Central memory CD8-positive, alpha-beta T cell (primary cell): ENCODE results near the gene RESF1.
"Not testable (repeated sequence)": the region's sequence is repeated elsewhere in the genome, so short reads cannot be mapped to it uniquely, and the experiment has no call there.

ENCODE experiments used
- ATAC-seq: fragments of 150-1000 bp; cut with Tn5 transposase; replicated peaks from 2 replicates; pipeline ENCODE4 v1.10.0; 2022; ENCODE audit warnings: mild to moderate bottlenecking, moderate FRiP score, moderate number of reproducible peaks; ENCODE audit not compliant: poor library complexity, severe bottlenecking; ENCODE audit errors: extremely low read depth
- DNase-seq, 2 donors: peaks; one replicate each; pipeline ENCODE4 v3.0.0; 2021; ENCODE audit warnings: low spot score in 2 of 2
- H3K27ac Mint-ChIP-seq: one replicate; pipeline ENCODE4 v1.8.0; 2022; ENCODE audit warnings: low read depth, mild to moderate bottlenecking, moderate library complexity, mixed read lengths
- H3K27me3 Mint-ChIP-seq: one replicate; pipeline ENCODE4 v1.8.0; 2022; ENCODE audit warnings: mixed read lengths
- H3K36me3 Mint-ChIP-seq: one replicate; pipeline ENCODE4 v1.8.0; 2022; ENCODE audit warnings: mild to moderate bottlenecking, moderate library complexity, mixed read lengths; ENCODE audit not compliant: insufficient read depth
- H3K4me1 Mint-ChIP-seq: one replicate; pipeline ENCODE4 v1.8.0; 2022; ENCODE audit warnings: mixed read lengths
- H3K4me3 Mint-ChIP-seq: one replicate; pipeline ENCODE4 v1.8.0; 2022; ENCODE audit warnings: mild to moderate bottlenecking, moderate library complexity, mixed read lengths
- H3K9me3 Mint-ChIP-seq: one replicate; pipeline ENCODE4 v1.8.0; 2022; ENCODE audit warnings: mixed read lengths

Gene RESF1

GRCh38 chr12:31948697-31949359, 10.4 kb upstream of the RESF1 start:
- DNase-seq, H3K27ac Mint-ChIP-seq, ATAC-seq, H3K36me3 Mint-ChIP-seq, H3K27me3 Mint-ChIP-seq, H3K9me3 Mint-ChIP-seq, H3K4me3 Mint-ChIP-seq: not testable (repeated sequence)
- peaks cover 30% of the 10 kb centered on the region for H3K4me1 Mint-ChIP-seq

- Mint-ChIP-seq H3K27me3 (no peaks in the 10 kb centered on the region), H3K4me3 (no peak overlapping the region), H3K27ac (no peak overlapping the region), H3K9me3 (no peaks in the 10 kb centered on the region), H3K4me1 (peaks cover 39% of the 10 kb centered on the region), H3K36me3 (no peaks in the 10 kb centered on the region)
- no peak for DNase-seq
- no peak for ATAC-seq
These were observed 9.1 kb upstream of the RESF1 start for GRCh38 chr12:31950088-31950487.

DNA sequence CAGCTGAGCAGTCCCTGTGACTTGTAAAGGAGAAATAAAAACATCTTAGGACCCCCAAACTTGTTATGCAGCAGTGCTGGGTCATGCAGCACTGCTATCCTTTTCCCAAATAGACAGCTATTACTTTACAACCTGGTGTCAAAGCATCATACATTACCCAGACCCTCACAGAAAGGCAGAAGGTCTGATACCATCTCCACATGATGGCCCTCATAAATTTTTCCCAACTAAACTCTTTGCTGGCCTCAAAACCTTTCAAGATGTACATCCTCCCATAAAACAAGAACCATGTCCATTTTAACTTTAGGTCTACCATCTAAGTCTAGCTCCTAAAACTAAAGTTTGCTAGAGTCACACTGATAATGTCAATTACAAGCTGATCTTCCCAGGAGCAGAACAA, 8.7 kb upstream of the RESF1 start:
- Mint-ChIP-seq H3K27me3 (no peaks in the 10 kb centered on the region), H3K9me3 (no peaks in the 10 kb centered on the region), H3K36me3 (no peaks in the 10 kb centered on the region), H3K4me3 (no peak overlapping the region), H3K4me1 (peaks cover 43% of the 10 kb centered on the region), H3K27ac (no peak overlapping the region)
- ATAC-seq = no peak
- DNase-seq = no peak

DNA sequence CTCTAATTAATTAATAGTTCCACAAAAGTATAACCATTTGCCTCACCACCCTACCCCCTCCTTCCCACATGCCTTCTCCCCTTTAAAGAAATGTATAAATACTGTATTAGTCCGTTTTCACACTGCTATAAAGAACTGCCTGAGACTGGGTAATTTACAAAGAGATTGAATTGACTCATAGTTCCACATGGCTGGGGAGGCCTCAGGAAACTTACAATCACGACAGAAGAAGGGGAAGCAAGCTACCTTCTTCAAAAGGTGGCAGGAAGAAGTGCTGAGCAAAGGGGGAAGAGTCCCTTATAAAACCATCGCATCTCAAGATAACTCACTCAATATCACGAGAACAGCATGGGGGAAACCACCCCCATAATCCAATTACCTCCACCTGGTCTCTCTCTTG, 8.2 kb upstream of the RESF1 start:
- H3K4me1 Mint-ChIP-seq = peaks cover 46% of the 10 kb centered on the region
- no peaks in the 10 kb centered on the region for H3K9me3 Mint-ChIP-seq
- no peak overlapping the region for H3K27ac Mint-ChIP-seq
- no peak overlapping the region for H3K4me3 Mint-ChIP-seq
- ATAC-seq (no peak), DNase-seq (no peak)
- no peaks in the 10 kb centered on the region for H3K27me3 Mint-ChIP-seq
- H3K36me3 Mint-ChIP-seq = no peaks in the 10 kb centered on the region

- no peak for DNase-seq
- Mint-ChIP-seq H3K27ac (no peak overlapping the region), H3K9me3 (no peaks in the 10 kb centered on the region), H3K4me3 (no peak overlapping the region), H3K36me3 (no peaks in the 10 kb centered on the region), H3K4me1 (peaks cover 51% of the 10 kb centered on the region), H3K27me3 (no peaks in the 10 kb centered on the region)
- no peak for ATAC-seq
These were observed 7.3 kb upstream of the RESF1 start for GRCh38 chr12:31951939-31952338.

GRCh38 chr12:31952418-31952817, 6.8 kb upstream of the RESF1 start:
- Mint-ChIP-seq H3K9me3 (no peaks in the 10 kb centered on the region), H3K36me3 (no peaks in the 10 kb centered on the region), H3K27ac (no peak overlapping the region), H3K4me3 (no peak overlapping the region), H3K27me3 (no peaks in the 10 kb centered on the region), H3K4me1 (peaks cover 55% of the 10 kb centered on the region)
- ATAC-seq = no peak
- DNase-seq = no peak

DNA sequence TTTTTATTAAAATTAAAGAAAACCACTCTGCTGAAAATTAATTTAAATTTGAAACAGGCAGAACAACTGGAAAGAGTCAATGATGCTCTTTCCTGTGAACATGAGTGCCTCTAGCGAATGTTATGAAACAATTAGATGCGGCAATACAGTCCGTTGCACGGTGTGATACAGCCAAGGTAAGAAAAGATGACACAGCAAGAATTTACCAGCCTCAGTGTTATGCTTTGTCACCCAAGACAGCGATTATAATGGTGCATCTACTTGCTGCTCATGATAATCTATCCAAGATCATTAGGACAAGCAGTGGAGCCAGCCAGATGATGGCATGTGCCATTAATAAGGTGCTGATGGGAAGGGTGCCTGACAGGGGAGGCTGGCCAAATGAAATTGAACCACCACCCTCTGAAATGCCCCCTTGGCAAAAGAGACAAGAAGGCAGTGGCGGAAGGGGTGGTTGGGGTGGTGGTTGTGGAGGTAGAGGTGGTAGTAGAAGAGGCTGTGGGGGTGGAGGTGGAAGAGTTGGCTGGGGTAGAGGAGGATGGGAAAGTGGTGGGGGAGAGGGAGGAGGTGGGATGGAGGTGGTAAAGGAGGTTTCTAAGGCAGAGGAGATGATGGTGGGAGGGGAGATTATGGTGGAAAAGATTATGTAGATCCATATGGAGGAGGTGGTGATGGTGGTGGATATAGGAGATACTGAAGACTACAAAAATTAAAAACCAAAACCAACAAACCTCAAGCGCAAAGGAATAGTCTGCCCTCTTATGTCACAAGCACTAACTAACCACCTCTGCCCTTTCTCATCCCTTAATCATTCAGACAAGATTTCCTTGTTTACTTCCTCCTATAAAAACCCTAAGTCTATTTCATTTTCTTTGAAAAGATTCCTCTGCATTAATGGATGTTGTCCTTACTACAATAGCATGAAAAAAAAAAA, 4.0 kb upstream of the RESF1 start:
- DNase-seq = no peak
- H3K9me3 Mint-ChIP-seq = no peaks in the 10 kb centered on the region
- H3K27me3 Mint-ChIP-seq = no peaks in the 10 kb centered on the region
- H3K27ac Mint-ChIP-seq = peak overlapping the region; percentile 54
- peaks cover 56% of the 10 kb centered on the region for H3K4me1 Mint-ChIP-seq
- no peak overlapping the region for H3K4me3 Mint-ChIP-seq
- no peak for ATAC-seq
- H3K36me3 Mint-ChIP-seq = peaks cover 10% of the 10 kb centered on the region

DNA sequence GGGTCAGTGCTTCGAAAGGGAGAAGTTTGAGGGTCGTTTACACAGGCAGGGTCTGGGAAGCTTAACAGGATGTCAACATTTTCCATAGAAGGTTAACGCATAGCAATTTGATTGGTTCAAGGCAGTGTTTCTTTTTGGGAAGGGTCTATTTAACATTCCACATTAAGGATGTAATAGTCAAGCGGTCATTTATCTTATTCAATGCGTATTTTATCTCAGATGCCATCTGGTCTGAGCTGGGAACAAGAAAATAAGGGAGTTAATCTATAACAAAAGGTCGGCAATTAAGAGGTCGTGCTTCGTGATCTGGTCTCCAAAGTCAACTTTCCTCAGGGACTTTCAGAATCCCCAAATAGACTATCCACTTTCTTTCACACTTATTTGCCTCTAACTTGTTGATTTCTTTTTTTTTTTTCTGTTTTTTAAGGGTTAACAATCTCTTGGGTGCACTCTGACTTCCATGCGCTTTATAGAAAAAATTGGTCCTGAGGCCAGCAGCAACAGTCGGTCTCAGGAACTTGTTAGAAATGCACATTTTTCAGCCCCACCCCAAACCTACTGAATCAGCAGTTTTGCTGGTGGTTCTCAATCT, 550 bp upstream of the RESF1 start:
- Mint-ChIP-seq H3K9me3 (no peaks in the 10 kb centered on the region), H3K36me3 (peaks cover 41% of the 10 kb centered on the region), H3K27me3 (no peaks in the 10 kb centered on the region), H3K27ac (peak overlapping the region; percentile 96), H3K4me3 (peak overlapping the region; percentile 94), H3K4me1 (peaks cover 67% of the 10 kb centered on the region)
- no peak for DNase-seq
- ATAC-seq = no peak

GRCh38 chr12:31959701-31960391, 631 bp downstream of the RESF1 start:
- peaks cover 73% of the 10 kb centered on the region for H3K4me1 Mint-ChIP-seq
- peaks cover 53% of the 10 kb centered on the region for H3K36me3 Mint-ChIP-seq
- peak overlapping the region; percentile 96 for H3K27ac Mint-ChIP-seq
- DNase-seq (peak; percentile 52 to 66), ATAC-seq (peak; percentile 58)
- no peaks in the 10 kb centered on the region for H3K27me3 Mint-ChIP-seq
- peak overlapping the region; percentile 94 for H3K4me3 Mint-ChIP-seq
- H3K9me3 Mint-ChIP-seq = no peaks in the 10 kb centered on the region

GRCh38 chr12:31961137-31961536, 1.9 kb downstream of the RESF1 start:
- DNase-seq = no peak
- peaks cover 65% of the 10 kb centered on the region for H3K36me3 Mint-ChIP-seq
- peaks cover 72% of the 10 kb centered on the region for H3K4me1 Mint-ChIP-seq
- H3K27me3 Mint-ChIP-seq = no peaks in the 10 kb centered on the region
- no peak for ATAC-seq
- no peaks in the 10 kb centered on the region for H3K9me3 Mint-ChIP-seq
- H3K27ac Mint-ChIP-seq = peak overlapping the region; percentile 96
- H3K4me3 Mint-ChIP-seq = peak overlapping the region; percentile 94

- DNase-seq = no peak
- peak overlapping the region; percentile 94 for H3K4me3 Mint-ChIP-seq
- H3K27ac Mint-ChIP-seq = peak overlapping the region; percentile 97
- peaks cover 76% of the 10 kb centered on the region for H3K4me1 Mint-ChIP-seq
- H3K27me3 Mint-ChIP-seq = no peaks in the 10 kb centered on the region
- H3K36me3 Mint-ChIP-seq = peaks cover 72% of the 10 kb centered on the region
- ATAC-seq = no peak
- H3K9me3 Mint-ChIP-seq = no peaks in the 10 kb centered on the region
These were observed 2.9 kb downstream of the RESF1 start for GRCh38 chr12:31962076-31962475.

DNA sequence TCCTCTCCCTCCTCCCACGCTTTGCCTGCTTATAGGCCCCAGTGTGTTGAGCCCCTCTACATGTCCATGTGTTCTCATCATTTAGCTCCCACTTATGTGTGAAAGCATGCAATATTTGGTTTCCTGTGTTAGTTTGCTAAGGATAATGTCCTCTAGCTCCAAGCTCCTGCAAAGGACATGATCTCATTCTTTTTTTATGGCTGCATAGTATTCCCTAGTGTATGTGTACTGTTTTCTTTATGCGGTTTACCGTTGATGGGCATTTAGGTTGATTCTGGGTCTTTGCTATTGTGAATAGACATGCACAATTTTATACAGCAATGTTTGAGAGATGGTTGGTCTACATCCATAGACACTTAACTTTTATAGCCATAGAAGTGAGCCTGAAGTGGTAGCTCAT, 5.1 kb downstream of the RESF1 start:
- Mint-ChIP-seq H3K27ac (peak overlapping the region; percentile 97), H3K4me3 (peak overlapping the region; percentile 94), H3K9me3 (no peaks in the 10 kb centered on the region), H3K27me3 (no peaks in the 10 kb centered on the region), H3K36me3 (peaks cover 74% of the 10 kb centered on the region), H3K4me1 (peaks cover 76% of the 10 kb centered on the region)
- ATAC-seq (no peak), DNase-seq (no peak)
